IPS-15b (cell line): Measurements from ENCODE around the gene RPL13.

Source experiments
- H3K27me3 ChIP-seq: one replicate; pipeline ENCODE4 v1.6.1; 2013; ENCODE audit warnings: low read length; ENCODE audit not compliant: control insufficient read depth, insufficient read depth
- H3K36me3 ChIP-seq: one replicate; pipeline ENCODE4 v1.6.1; 2013; ENCODE audit warnings: low read length; ENCODE audit not compliant: control insufficient read depth, insufficient read depth
- H3K4me1 ChIP-seq: one replicate; pipeline ENCODE4 v1.6.1; 2013; ENCODE audit warnings: mild to moderate bottlenecking, low read length; ENCODE audit not compliant: control insufficient read depth, insufficient read depth
- H3K4me3 ChIP-seq: one replicate; pipeline ENCODE4 v1.5.1; 2013; ENCODE audit warnings: low read depth, low read length
- H3K9ac ChIP-seq: one replicate; pipeline ENCODE4 v1.6.1; 2013; ENCODE audit warnings: low read depth, mild to moderate bottlenecking, low read length
- H3K9me3 ChIP-seq: one replicate; pipeline ENCODE4 v1.6.1; 2013; ENCODE audit warnings: mild to moderate bottlenecking, low read length; ENCODE audit not compliant: control insufficient read depth, insufficient read depth

RPL13 gene

GRCh38 chr16:89560378-89561141 is at the start of gene RPL13:
Gene RPL13 (plus strand): TSS chr16:89560682. CDS start chr16:89560960, 278 bp downstream.
- H3K9me3 ChIP-seq: no peaks in the 10 kb centered on the region
- H3K4me1 ChIP-seq: peaks cover 7% of the 10 kb centered on the region
- peak within 1 kb of the TSS; percentile 60 for H3K4me3 ChIP-seq
- H3K9ac ChIP-seq: peak within 1 kb of the TSS; percentile 84
- peaks cover 54% of the 10 kb centered on the region for H3K36me3 ChIP-seq
- H3K27me3 ChIP-seq: no peaks in the 10 kb centered on the region

GRCh38 chr16:89511374-89511773 is 49.1 kb upstream of the RPL13 start:
- Histone ChIP-seq H3K4me3 (no peak overlapping the region), H3K9me3 (no peaks in the 10 kb centered on the region), H3K9ac (no peak overlapping the region), H3K4me1 (peaks cover 2% of the 10 kb centered on the region), H3K36me3 (peaks cover 34% of the 10 kb centered on the region), H3K27me3 (peaks cover 6% of the 10 kb centered on the region)

- H3K4me1 ChIP-seq: no peaks in the 10 kb centered on the region
- no peaks in the 10 kb centered on the region for H3K27me3 ChIP-seq
- no peak overlapping the region for H3K4me3 ChIP-seq
- H3K9ac ChIP-seq: no peak overlapping the region
- H3K9me3 ChIP-seq: no peaks in the 10 kb centered on the region
- H3K36me3 ChIP-seq: peaks cover 40% of the 10 kb centered on the region
Observed at GRCh38 chr16:89512453-89512852, 48.0 kb upstream of the RPL13 start.

GRCh38 chr16:89517128-89517527 is 43.4 kb upstream of the RPL13 start:
- Histone ChIP-seq H3K9ac (no peak overlapping the region), H3K4me3 (no peak overlapping the region), H3K36me3 (peaks cover 47% of the 10 kb centered on the region), H3K27me3 (no peaks in the 10 kb centered on the region), H3K9me3 (no peaks in the 10 kb centered on the region), H3K4me1 (no peaks in the 10 kb centered on the region)

- peaks cover 57% of the 10 kb centered on the region for H3K36me3 ChIP-seq
Observed at GRCh38 chr16:89519881-89520280, 40.6 kb upstream of the RPL13 start.

GRCh38 chr16:89522287-89522686 is 38.2 kb upstream of the RPL13 start:
- no peak overlapping the region for H3K9ac ChIP-seq
- no peaks in the 10 kb centered on the region for H3K4me1 ChIP-seq
- H3K27me3 ChIP-seq: no peaks in the 10 kb centered on the region
- no peaks in the 10 kb centered on the region for H3K9me3 ChIP-seq
- no peak overlapping the region for H3K4me3 ChIP-seq
- H3K36me3 ChIP-seq: peaks cover 64% of the 10 kb centered on the region

More at GRCh38 chr16:89519881-89520280, 40.6 kb upstream of the RPL13 start:
- no peak overlapping the region for H3K9ac ChIP-seq
- H3K9me3 ChIP-seq: no peaks in the 10 kb centered on the region
- H3K4me1 ChIP-seq: no peaks in the 10 kb centered on the region
- H3K4me3 ChIP-seq: no peak overlapping the region
- H3K27me3 ChIP-seq: no peaks in the 10 kb centered on the region

GRCh38 chr16:89523680-89524344 is 36.7 kb upstream of the RPL13 start:
- Histone ChIP-seq H3K36me3 (peaks cover 61% of the 10 kb centered on the region), H3K9me3 (no peaks in the 10 kb centered on the region), H3K9ac (no peak overlapping the region), H3K27me3 (no peaks in the 10 kb centered on the region), H3K4me3 (no peak overlapping the region), H3K4me1 (no peaks in the 10 kb centered on the region)

GRCh38 chr16:89525146-89525913 is 35.2 kb upstream of the RPL13 start:
- Histone ChIP-seq H3K9me3 (no peaks in the 10 kb centered on the region), H3K4me3 (no peak overlapping the region), H3K27me3 (no peaks in the 10 kb centered on the region), H3K4me1 (no peaks in the 10 kb centered on the region), H3K9ac (no peak overlapping the region), H3K36me3 (peaks cover 60% of the 10 kb centered on the region)

GRCh38 chr16:89529097-89529496 is 31.4 kb upstream of the RPL13 start:
- Histone ChIP-seq H3K9me3 (no peaks in the 10 kb centered on the region), H3K36me3 (peaks cover 63% of the 10 kb centered on the region), H3K27me3 (no peaks in the 10 kb centered on the region), H3K4me3 (no peak overlapping the region), H3K9ac (no peak overlapping the region), H3K4me1 (no peaks in the 10 kb centered on the region)

GRCh38 chr16:89530401-89531381 is 29.8 kb upstream of the RPL13 start:
- Histone ChIP-seq H3K4me3 (no peak overlapping the region), H3K27me3 (no peaks in the 10 kb centered on the region), H3K9ac (no peak overlapping the region), H3K4me1 (no peaks in the 10 kb centered on the region), H3K9me3 (no peaks in the 10 kb centered on the region), H3K36me3 (peaks cover 67% of the 10 kb centered on the region)
